AG20443 (cell line): ENCODE measurements around the gene PI16.
A peak's percentile ranks its signal among the peaks of the same experiment; 100 is the strongest.

ENCODE experiments used
- DNase-seq: peaks from one replicate; pipeline ENCODE4 v3.0.0; 2012; ENCODE audit warnings: low spot score, mixed read lengths

Gene PI16

DNA sequence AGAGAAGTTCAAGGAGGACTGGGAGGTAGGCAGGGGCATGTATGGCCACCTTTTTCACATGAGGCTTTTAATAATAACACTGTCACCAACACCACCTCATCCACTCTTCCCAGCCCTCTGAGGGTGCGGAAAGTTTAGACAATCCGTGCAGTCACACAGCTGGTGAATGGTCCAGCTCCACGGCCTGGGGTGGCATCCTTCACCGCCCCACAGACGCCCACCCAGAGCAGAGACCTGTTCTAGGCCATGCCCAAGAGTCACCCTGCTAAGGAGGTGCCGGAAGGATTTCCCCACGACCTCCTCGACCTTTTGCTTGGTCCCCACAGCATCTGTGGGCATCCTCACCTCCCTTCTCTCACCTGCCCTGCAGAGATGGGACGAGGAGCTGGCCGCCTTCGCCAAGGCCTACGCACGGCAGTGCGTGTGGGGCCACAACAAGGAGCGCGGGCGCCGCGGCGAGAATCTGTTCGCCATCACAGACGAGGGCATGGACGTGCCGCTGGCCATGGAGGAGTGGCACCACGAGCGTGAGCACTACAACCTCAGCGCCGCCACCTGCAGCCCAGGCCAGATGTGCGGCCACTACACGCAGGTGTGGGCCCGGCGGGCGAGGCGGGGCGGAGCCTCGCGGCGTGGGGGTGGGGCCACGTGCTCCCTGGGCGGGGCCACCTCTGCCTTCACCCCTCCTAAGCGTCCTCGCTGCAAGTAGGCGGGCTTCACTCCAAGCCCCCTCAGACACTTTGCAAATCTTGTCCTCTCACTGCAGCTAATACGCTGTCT, 4.4 kb downstream of the PI16 start:
- no peak for DNase-seq

DNA sequence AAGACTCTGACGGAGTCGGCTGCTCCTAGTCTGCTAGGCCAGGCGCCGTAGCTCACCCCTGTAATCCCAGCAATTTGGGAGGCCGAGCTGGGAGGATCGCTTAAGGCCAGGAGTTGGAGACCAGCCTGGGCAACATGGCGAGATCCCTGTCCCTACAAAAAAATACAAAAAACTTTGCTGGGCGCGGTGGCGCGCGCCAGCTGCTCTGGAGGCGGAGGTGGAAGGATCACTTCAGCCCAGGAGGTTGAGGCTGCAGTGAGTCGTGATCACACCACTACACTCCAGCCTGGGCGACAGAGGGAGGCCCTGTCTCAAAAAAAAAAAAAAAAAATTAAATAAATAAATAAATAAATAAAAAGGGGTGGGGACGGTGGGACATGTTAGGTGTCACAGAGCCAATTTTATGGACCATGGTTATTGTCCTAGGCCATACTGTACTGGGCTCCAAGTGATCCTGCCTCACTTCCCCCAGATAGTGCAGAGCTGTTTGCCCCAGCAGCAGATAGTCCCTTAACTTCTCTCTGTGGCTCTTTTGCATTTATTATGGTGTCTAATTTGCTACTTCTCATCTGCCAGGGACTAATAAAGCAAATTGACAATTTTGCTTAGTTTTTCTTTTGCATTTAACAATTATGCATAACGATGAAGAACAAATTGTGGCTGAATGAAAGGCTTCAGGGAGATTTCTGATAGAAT, 5.2 kb downstream of the PI16 start:
- DNase-seq = no peak

DNA sequence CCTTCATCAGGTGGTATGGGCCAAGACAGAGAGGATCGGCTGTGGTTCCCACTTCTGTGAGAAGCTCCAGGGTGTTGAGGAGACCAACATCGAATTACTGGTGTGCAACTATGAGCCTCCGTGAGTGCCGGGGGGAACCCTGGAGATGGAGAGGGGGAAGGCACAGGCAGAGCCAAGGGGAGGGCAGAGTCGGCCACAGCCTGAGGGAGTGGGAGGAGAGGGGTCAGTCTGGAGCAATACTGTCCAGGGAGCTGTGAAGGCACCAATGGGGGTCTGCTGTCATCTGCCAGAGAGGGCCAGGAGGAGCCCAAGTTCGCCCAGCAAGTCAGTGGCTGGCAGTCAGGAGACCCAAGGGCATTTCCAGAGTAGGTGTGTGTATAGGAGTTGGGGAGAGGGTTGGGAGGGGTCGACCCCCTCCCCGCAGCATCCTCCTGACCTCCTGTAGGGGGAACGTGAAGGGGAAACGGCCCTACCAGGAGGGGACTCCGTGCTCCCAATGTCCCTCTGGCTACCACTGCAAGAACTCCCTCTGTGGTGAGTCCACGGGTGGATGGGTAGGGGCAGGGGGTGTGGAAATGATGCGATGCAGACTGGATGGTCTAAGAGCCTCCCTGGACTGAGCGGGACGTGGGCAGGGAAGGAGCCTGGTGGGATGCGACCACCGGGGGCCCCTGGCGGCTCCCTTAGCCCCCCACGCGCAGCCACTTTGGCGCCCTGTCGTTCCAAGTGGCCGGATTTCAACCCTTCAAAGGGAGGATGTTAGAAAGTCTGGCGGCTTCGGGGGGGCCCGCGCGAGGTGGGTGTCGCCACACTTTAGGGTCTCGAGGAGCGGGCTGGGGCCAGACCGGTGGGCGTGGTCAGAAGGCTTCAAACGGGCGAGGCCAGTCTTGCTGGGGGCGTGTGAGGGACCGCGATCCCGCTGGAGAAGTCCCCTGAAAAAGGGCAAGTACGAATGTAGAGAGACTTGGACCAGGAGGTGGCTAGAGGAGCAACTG, 7.2 kb downstream of the PI16 start:
- no peak for DNase-seq

DNA sequence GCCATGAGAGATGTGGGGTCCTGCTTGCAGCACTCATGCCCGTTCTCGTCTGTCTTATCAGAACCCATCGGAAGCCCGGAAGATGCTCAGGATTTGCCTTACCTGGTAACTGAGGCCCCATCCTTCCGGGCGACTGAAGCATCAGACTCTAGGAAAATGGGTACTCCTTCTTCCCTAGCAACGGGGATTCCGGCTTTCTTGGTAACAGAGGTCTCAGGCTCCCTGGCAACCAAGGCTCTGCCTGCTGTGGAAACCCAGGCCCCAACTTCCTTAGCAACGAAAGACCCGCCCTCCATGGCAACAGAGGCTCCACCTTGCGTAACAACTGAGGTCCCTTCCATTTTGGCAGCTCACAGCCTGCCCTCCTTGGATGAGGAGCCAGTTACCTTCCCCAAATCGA, 8.3 kb downstream of the PI16 start:
- peak; percentile 61 for DNase-seq

DNA sequence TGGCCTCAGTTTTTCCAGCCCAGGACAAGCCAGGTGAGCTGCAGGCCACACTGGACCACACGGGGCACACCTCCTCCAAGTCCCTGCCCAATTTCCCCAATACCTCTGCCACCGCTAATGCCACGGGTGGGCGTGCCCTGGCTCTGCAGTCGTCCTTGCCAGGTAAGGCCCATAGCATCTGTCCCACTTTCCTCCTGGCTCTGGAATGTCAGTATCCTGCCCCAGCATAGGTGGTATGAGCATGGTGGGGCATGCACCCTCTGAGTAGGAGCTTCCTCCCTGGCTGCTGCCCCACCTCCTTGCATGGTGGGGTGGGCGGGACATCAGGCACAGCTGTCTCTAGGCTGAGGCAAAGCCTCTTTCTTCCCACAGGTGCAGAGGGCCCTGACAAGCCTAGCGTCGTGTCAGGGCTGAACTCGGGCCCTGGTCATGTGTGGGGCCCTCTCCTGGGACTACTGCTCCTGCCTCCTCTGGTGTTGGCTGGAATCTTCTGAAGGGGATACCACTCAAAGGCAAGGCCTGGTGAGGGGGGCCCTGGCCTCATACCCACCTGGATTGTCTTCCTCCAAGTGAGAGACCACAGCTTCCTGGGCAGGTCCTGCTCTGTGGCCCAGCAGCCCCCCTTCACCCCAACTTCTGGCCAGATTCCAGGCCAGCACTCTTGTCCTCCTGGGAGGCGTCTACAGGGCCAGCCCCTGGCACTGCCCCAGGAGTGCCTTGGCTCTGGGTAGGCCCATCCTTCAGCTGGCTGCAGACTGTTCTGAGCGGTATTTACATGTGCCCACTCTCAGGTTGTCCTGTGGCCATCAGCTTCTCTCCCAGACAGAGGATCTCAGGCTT, 9.1 kb downstream of the PI16 start:
- DNase-seq = no peak

DNA sequence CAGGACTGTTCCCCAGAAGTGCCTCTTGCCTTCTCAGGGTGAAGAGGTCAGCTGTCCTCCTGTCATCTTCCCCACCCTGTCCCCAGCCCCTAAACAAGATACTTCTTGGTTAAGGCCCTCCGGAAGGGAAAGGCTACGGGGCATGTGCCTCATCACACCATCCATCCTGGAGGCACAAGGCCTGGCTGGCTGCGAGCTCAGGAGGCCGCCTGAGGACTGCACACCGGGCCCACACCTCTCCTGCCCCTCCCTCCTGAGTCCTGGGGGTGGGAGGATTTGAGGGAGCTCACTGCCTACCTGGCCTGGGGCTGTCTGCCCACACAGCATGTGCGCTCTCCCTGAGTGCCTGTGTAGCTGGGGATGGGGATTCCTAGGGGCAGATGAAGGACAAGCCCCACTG, 9.8 kb downstream of the PI16 start:
- DNase-seq = no peak

DNA sequence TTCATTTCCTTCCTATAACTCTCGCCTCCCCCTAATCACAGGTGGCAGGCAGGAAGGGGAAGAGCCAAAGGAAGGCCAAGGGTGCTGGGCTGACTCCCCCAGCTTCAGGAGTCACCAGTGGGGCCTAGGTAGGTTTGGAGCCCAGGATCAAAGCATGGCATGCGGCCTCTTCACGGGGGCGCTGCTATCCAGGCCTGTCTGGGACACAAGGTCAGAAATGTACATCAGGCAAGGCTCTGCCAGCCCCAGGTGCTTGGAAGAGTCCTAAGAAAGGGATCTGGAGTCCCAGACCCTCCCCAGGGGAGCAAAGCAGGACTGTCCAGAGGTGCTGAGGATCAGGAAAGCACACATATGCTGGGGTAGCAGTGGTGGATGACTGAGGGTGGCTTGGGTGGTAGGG, 10.4 kb downstream of the PI16 start:
- no peak for DNase-seq

DNA sequence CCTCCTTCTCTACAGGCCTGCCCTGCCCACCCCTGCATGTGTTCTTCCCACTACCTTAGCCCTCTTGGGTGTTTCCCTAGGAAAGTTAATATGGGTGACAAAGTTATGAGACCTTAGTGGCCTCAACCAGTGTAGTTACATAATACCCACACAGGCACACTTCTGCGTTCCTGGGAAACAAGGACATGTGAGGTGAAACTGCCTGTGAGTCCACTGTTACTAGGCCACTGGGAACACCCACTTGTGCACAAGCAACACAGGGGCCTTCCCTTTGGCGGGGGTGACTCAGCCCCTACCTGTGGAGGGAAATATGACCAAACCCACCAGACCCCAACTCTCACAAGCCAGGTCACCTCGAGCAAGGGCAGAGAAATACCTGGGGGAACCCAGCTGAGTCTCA, 12.8 kb downstream of the PI16 start:
- DNase-seq = no peak

DNA sequence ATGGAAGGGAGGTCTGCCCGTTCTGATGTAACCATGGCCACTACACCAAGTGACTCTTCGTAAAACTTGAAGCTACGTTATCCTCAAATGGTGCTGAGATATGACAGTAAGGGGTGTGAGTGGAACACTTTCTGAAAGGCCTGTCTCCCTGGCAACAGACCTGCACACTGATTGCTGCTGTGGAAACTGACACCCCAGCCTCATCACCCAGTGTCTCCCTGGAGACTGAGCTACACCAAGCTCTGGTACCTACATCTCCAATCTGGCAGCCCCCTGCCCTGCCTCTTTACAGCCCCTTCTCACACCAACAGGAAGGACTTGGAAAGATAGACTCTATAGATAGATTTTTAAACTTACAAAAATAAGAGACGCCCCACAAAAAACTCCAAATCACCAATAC, 13.2 kb downstream of the PI16 start:
- no peak for DNase-seq

DNA sequence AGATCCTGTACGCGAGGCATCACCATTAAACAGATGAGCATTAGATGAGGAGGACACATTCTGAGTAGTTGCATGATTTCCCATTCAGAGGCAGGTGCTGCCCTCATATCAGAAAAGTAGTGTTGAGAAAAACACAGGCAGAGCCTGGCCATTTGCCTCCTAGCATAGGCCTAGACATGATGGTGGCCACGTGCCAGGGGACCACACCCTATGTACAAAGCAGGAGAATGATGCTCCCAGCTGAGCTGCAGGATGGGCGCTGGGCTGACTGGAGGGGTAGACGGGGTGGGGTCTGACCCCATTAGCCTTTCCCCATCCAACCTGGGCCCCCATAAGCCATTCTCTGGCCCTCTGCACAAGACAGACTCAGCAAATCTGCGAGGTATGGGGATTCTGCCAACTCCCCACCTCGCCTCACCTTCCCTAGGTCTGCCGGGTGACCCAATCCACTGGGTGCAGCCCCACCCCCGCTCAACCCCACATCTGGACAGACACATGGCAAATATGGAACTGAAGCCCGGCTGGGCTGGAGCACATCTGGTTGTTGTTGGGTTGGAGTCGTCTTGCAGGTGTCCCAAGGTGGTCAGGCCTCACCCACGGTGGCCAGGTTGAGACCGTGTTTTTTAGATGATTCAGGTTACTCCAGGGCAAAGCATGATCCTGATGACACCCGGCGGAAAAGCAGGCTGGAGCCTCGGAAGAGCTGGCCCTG, 13.9 kb downstream of the PI16 start:
- peak; percentile 47 for DNase-seq

DNA sequence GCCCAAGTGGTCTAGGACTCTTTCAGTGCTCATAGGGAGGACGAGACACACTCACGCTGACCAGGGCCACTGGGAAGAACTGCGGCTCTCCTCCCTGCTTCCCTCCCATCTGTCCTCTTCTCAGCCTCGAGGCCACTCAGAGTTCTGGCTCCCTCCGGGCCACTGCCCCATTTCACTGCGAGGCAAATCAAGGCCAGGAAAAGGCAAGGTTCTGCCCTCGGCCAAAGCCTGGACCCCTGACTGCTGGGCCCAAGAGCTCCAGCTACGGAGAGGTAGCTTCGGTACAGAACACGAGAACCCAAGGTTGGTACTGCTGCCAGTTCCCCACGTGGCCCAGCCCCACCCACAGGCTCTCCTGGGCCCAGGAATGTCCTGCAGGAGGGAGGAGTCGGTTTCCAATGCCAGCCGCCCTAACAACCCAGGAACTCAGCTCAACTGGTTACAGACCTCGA, 14.7 kb downstream of the PI16 start:
- DNase-seq = no peak

DNA sequence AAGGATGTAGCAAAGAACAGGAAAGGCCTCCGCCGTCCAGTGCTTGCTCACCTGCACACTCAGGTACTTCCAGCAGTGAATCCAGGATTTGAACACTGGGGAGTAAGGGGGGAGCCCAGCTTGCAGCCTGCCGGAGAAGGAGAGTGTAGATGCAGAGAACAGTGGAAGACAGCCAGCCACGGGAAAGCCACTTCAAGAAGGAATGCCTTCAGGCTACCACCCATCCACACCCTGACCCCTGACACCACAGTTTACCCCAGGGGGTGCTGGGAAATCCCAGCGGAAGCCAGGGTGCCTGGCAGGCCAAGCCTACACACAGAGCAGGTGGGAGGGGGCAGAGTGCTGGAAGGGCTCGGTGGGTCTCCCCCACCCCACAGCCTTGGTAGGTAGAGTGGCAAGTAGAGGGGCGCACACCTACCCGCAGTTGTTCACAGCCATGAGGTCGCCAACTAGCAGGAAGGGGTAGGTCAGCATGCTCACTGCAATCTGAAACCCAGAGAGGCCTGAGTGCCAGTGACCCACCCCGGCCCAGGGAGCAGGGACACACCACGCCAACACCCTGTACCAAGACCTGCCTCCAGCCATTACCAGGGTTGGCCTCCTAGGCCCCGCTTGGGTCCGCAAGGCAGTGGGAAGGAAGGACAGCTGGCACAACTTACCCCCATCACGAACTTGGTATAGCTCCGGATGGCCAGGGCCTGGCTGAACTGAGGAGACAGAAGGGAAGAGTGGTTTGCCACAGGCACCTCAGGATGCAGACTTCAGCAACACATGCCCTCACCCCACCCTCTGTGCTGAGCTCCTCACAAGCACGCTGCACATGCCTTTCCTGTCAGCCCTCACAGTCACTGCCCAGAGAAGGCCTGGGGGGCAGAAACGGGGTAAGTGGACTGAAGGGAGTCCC, 15.7 kb downstream of the PI16 start:
- no peak for DNase-seq

DNA sequence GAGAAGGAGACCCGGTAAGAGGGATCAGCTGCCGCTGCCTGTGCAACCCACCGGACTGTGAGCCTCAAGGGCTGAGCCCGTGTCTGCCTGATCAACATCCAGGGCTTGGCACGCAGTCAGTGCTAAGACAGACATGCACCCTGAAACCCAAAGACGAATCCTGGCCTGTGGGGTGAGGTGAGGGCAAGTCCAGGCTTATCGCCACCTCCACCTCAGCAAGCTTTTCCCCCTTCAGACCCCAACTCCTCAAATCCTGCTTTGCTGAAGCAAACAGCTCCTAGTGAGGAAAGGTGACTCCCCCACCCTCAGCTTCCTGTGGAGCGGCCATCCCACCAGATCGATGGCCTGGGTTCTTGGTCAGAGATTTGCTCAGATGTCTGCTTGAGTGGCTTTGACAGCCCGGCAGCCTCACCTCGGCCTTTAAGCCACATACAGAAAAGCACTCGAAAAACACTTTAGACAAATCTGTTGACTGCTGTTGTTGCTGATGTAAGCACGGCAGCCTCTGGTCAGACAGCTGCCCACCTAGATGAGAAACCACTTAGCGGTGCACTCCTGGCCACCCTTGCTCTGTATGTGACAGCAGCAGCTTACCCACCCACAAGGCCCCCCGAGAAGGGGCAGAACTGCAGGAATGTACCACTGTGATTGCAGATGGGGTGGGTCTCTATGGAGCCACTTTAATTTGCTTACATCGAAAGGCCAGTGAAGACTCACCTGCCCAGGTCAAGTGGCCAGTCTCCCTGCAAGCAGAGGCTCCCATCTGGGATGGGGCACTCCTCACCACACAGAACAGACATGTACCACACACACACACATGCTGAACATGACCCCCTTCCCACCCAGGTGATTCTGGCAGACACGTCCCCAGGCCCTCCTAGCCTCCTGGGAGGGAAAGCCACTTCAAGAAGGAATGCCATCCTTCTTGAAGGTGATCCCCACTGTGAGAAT, 16.6 kb downstream of the PI16 start:
- no peak for DNase-seq

DNA sequence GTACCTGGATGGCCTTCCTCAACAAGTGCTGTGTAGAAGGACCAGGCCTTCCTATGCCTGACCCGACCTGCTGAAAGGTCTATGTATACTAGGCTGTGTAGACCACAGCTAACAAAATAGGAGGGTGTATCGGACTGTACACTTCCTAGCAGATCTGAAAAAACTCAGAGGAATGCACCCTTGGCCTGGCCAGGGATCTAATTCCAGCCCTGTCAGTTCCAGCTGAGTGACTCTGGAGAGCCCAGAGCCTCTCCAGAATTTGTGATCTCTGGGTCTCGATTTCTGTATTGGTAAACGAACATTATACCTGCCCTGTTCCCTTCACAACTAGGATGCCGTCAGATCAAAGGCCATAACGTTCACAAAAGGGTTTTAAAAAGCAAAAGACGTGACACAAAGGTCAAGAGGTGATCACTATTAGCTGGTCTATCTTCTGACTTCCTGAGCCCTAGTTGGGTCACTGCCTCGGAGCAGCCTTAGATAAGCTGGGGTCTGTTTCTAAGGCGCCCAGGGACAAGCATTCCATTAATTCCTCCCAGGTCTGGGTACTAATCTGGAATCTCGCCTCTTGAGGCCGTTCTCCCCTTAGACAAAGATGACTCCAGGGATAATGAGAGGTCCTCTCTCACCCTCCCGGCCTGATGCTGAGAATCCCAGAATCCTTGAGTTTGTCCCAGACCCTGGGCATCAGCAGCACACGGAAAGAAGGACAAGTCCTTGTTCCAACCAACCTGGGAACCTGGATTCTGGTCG, 17.6 kb downstream of the PI16 start:
- DNase-seq = no peak

DNA sequence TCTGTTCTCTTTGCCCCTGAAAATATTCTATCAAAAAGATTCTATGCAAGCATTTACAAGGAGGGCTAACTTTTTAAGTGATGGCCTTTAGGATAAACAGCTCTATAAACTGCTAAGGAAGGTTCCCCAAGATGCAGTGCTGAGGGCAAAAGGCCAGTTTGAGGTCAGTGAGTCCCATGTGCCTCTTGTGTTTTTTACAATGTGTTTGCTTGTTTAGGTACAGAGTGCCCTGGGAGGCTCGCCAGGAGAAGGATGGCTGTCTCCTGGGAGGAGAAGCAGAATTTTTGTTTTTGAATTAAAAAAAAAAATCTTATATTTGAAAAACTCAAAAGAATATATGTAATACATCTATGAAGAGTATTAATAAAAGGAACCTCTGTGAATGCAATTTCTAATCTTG, 18.7 kb downstream of the PI16 start:
- no peak for DNase-seq

DNA sequence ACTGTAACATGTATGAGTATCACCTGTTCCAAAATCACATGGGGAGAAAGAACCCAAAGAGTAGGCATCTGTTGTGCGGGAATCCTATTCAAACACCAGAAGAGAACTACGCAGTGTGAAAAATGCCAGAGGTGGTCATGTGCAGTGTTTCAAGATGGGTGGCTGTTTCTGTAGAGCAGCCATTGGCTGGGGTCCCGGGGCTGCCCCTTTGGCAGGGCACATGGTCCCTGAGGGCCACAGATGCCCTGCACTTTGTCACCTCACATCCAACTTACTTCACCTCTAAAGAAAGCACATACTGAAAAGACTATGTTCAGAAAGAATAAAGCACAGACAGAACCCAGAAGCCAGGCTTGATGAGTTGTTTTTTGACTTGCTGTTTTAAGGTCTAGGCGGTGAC, 19.1 kb downstream of the PI16 start:
- DNase-seq = no peak

DNA sequence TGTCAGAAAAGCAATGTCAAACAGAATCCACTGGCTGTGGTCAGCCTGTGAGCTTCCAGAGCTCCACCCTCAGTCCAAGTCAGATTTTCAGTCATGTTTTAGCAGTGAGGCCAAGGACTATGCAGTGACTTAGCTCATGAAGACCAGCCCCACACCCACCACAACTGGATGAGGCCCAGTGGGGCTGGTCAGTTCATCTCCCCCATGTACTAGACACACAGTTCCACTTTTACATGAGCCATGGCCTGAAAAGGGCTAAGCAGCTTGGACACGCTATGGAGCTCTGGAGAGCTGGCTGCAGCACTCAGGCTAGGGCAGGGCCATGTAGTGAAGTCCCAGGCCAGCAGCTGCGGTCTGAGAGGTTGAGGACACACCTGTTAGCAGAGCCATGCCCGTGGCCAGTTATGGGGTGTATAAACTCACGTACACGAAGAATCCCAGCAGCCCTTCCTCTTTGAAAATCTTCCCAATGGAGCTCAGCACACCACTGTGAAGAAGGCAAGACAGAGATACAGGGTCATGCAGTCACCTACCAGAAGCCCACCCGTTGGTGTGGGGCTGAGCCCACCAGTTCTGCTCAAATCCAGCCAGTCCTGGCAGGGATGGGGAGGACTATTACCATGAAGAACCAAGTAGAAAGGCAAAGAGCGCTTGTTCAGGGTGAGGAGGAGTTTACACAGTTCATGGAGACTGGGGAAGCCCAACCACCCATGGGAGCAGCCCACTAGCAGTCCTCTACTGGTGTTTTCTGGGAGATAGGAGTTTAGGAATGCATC, 20.9 kb downstream of the PI16 start:
- no peak for DNase-seq
